Brain microvascular endothelial cell (primary cell): ENCODE data around the gene CIROP.
A peak's percentile ranks its signal among the peaks of the same experiment; 100 is the strongest.

Source experiments
- DNase-seq: peaks from one replicate; pipeline ENCODE4 v3.0.0-alpha.2; 2020
- H3K27ac ChIP-seq: fragments of 250-450 bp; sonication (Bioruptor Pico); 2 replicates; pipeline ENCODE4 v1.5.1; 2020; ENCODE audit warnings: mild to moderate bottlenecking, moderate library complexity
- H3K27me3 ChIP-seq: fragments of 250-450 bp; sonication (Bioruptor Pico); replicated peaks from 2 replicates; pipeline ENCODE4 v1.5.1; 2020; ENCODE audit warnings: mild to moderate bottlenecking
- H3K36me3 ChIP-seq: fragments of 250-450 bp; sonication (Bioruptor Pico); replicated peaks from 2 replicates; pipeline ENCODE4 v1.5.1; 2020; ENCODE audit warnings: mild to moderate bottlenecking
- H3K4me3 ChIP-seq: 2 replicates; pipeline ENCODE4 v1.5.1; 2011; ENCODE audit warnings: low read depth, mild to moderate bottlenecking, control low read depth, low read length, moderate library complexity
- in situ Hi-C: cut with HindIII; loops from 2 replicates; pipeline ENCODE4 v1.10.0; 2017; ENCODE audit warnings: low sequenced_read_pairs, low pct_ligation_motif_present
- TF ChIP-seq, protein P1 (sequence below): IDR thresholded peaks from 2 replicates; pipeline ENCODE4 v1.5.1; 2011; ENCODE audit warnings: low read depth, mild to moderate bottlenecking, moderate library complexity, low read length, control low read depth, inconsistent platforms; ENCODE audit errors: missing control alignments

The CIROP gene

DNA sequence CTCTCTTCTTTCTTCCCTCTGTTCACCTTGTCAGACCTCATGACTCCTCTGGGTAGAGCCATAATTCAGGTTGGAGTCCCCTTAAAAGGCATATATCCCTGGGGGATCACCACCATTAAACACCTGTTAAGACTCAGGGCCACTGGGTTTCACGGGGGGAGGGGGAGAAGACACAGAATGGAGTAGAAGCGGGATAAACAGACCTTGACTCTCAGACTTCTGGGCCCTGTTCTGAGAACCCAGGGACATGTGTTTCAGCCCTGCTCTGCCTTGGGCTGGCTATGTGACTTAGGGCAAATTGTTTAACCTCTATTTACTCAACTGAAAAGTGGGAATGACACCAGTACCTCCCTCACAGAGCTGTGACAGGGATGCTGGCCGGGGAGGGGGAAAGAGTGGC is 52.1 kb downstream of the CIROP start:
- DNase-seq, result no peak
- Histone ChIP-seq H3K27ac (no peak overlapping the region), H3K4me3 (no peak overlapping the region), H3K27me3 (no peaks in the 10 kb centered on the region), H3K36me3 (no peaks in the 10 kb centered on the region)
- in situ Hi-C loops, result no loop called here
- TF ChIP-seq, protein P1, sequence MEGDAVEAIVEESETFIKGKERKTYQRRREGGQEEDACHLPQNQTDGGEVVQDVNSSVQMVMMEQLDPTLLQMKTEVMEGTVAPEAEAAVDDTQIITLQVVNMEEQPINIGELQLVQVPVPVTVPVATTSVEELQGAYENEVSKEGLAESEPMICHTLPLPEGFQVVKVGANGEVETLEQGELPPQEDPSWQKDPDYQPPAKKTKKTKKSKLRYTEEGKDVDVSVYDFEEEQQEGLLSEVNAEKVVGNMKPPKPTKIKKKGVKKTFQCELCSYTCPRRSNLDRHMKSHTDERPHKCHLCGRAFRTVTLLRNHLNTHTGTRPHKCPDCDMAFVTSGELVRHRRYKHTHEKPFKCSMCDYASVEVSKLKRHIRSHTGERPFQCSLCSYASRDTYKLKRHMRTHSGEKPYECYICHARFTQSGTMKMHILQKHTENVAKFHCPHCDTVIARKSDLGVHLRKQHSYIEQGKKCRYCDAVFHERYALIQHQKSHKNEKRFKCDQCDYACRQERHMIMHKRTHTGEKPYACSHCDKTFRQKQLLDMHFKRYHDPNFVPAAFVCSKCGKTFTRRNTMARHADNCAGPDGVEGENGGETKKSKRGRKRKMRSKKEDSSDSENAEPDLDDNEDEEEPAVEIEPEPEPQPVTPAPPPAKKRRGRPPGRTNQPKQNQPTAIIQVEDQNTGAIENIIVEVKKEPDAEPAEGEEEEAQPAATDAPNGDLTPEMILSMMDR, result no peak

DNA sequence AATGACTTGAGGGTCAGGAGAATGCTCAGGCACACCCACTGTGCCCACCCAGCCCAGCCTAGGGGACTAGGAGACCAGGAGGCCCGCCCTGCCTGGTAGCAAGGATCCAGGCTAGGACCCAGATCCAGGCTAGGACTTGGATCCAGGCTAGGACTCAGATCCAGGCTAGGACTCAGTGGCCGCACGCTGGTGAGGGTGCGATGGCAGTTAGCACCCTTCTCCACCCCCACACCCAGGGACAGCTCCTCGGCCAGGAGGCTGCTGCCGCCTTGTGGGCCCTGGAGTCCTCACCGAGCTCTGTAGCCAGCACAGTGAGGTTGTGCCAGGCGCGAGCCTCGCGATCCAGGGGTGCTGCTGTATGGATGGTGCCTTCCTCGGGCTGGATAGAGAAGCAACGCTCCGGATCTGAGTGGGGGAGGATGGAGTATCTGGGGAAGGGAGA is 52.6 kb downstream of the CIROP start:
- DNase-seq, result no peak
- TF ChIP-seq, protein P1, result peak; percentile 58
- Histone ChIP-seq H3K36me3 (no peaks in the 10 kb centered on the region), H3K4me3 (no peak overlapping the region), H3K27me3 (no peaks in the 10 kb centered on the region), H3K27ac (no peak overlapping the region)
- in situ Hi-C loops, result no loop called here

DNA sequence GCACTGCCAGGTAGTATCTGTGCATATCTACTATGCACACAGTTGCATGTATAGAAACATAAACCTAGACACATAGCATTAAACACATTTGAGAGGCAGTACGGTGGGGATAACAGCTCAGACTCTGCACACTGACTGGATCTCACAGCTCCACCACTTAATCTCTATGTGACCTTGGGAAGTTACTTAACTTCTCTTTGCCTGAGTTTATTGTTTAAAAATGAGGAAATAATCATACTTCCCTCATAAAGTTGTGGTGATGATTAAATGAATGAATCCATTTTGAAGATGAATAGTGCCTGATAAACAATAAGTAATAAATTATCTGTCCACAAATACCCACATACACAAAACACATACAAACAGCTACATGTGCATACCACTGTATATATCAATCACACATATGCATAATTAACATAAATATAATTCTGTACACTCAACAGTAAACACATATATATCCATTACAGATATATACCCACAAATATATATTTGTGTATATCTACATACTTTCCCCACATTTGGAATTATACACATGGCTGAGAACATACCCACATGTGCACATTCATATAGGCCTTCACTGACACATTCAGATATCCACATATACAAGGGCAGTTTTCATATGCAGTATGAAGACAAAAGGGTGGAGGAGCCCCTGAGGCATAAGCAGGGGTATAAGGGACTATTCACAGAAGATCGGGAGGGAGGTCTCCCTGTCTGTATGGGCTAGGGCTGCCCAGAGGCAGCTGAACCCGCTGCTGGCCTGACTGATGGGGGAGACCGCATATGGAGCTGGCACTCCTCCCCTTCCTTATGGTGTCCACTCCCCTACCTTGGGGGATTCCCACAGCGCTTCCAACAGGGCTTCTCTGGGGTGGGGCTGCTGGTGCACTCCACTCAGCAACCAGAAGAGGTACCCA is 53.4 kb downstream of the CIROP start:
- no peaks in the 10 kb centered on the region for H3K27me3 ChIP-seq
- no peak overlapping the region for H3K27ac ChIP-seq
- H3K36me3 ChIP-seq, result no peaks in the 10 kb centered on the region
- H3K4me3 ChIP-seq, result no peak overlapping the region
- in situ Hi-C loops, result no loop called here
- DNase-seq, result no peak
- TF ChIP-seq, protein P1, result no peak
